Fibroblast of lung (primary cell): ENCODE data around the gene EFNA5. TPM values are rescaled to one million over a fixed set of nuclear protein-coding genes. Genes with fewer than 3 reads are reported as not detected.
A peak's percentile ranks its signal among the peaks of the same experiment; 100 is the strongest.

Experiments
- DNase-seq, 2 donors: peaks; one replicate each; pipeline versions ENCODE4 v3.0.0 to v3.0.0-alpha.2; 2010; ENCODE audit warnings: low read depth in 2 of 2
- H2AFZ ChIP-seq: 2 replicates; pipeline ENCODE4 v1.5.1; 2012; ENCODE audit warnings: low read length, control low read depth, inconsistent platforms
- H3K27ac ChIP-seq: 2 replicates; pipeline ENCODE4 v1.5.1; 2011; ENCODE audit warnings: low read length, control low read depth; ENCODE audit not compliant: insufficient read depth
- H3K27me3 ChIP-seq: 2 replicates; pipeline ENCODE4 v1.5.1; 2011; ENCODE audit warnings: mild to moderate bottlenecking, low read length; ENCODE audit not compliant: control insufficient read depth, insufficient read depth
- H3K36me3 ChIP-seq: 2 replicates; pipeline ENCODE4 v1.5.1; 2011; ENCODE audit warnings: low read length; ENCODE audit not compliant: control insufficient read depth, insufficient read depth
- H3K4me1 ChIP-seq: 2 replicates; pipeline ENCODE4 v1.5.1; 2011; ENCODE audit warnings: low read length; ENCODE audit not compliant: control insufficient read depth, insufficient read depth; ENCODE audit errors: extremely low read depth
- H3K4me2 ChIP-seq: 2 replicates; pipeline ENCODE4 v1.5.1; 2011; ENCODE audit warnings: low read length, control low read depth; ENCODE audit not compliant: insufficient read depth; ENCODE audit errors: extremely low read depth
- H3K4me3 ChIP-seq, 4 experiments: fragments of 200-600 bp in 1 of 4; sonication (generic) in 1 of 4; replicated peaks in 1 of 4; 2 replicates each; pipeline ENCODE4 v1.5.1; 2011 to 2016; ENCODE audit warnings: low read length in 4 of 4, low read depth in 3 of 4, mild to moderate bottlenecking in 3 of 4, control low read depth in 2 of 4, inconsistent platforms in 1 of 4, mixed read lengths in 1 of 4; ENCODE audit not compliant: insufficient read depth in 1 of 4; ENCODE audit errors: control extremely low read depth in 1 of 4
- H3K79me2 ChIP-seq: 2 replicates; pipeline ENCODE4 v1.5.1; 2012; ENCODE audit warnings: mild to moderate bottlenecking, low read length, inconsistent platforms; ENCODE audit not compliant: control insufficient read depth, insufficient read depth
- H3K9ac ChIP-seq: 2 replicates; pipeline ENCODE4 v1.5.1; 2011; ENCODE audit warnings: mild to moderate bottlenecking, low read length, control low read depth; ENCODE audit not compliant: insufficient read depth
- H3K9me3 ChIP-seq: 2 replicates; pipeline ENCODE4 v1.5.1; 2012; ENCODE audit warnings: low read depth, low read length; ENCODE audit not compliant: control insufficient read depth, insufficient read depth
- H4K20me1 ChIP-seq: 2 replicates; pipeline ENCODE4 v1.5.1; 2011; ENCODE audit warnings: low read length; ENCODE audit not compliant: control insufficient read depth, insufficient read depth; ENCODE audit errors: extremely low read depth
- EZH2 ChIP-seq: IDR thresholded peaks from 2 replicates; pipeline ENCODE4 v1.5.1; 2012; ENCODE audit warnings: low read length, control low read depth, mild to moderate bottlenecking; ENCODE audit errors: missing control alignments
- polyA plus RNA-seq, 2 donors: library from polyadenylated mRNA; depleted of rRNA in 1 of 2; stranded (reverse) in 1 of 2; unstranded in 1 of 2; fragments of >200 nt; gene quantifications; 2 replicates each; pipeline ENCODE4 v1.2.1, GENCODE V29; 2011 to 2012; ENCODE audit warnings: missing spikeins in 1 of 2
- total RNA-seq: library from RNA; depleted of rRNA; stranded (reverse); fragments of >200 nt; gene quantifications from 2 replicates; pipeline ENCODE4 v1.2.1, GENCODE V29; 2014
- TF ChIP-seq, protein P1 (sequence below), 2 donors: IDR thresholded peaks in 1 of 2; conservative IDR thresholded peaks in 1 of 2; 1 replicate in 1 of 2; 2 replicates in 1 of 2; pipeline ENCODE4 v1.5.1; 2011 to 2012; ENCODE audit warnings: low read length in 2 of 2, control low read depth in 1 of 2, inconsistent platforms in 1 of 2, low read depth in 1 of 2, mild to moderate bottlenecking in 1 of 2

EFNA5 gene
- total and polyA plus RNA-seq, 2 donors (not counting 1 experiment from before 2014, with no cell fraction given), result 3.5 to 3.7 TPM

- Histone ChIP-seq H3K36me3 (no peaks in the 10 kb centered on the region), H3K79me2 (no peaks in the 10 kb centered on the region), H3K27me3 (no peaks in the 10 kb centered on the region), H3K4me3 (no peak overlapping the region), H3K9me3 (no peaks in the 10 kb centered on the region), H4K20me1 (no peaks in the 10 kb centered on the region), H3K27ac (no peak overlapping the region), H3K9ac (no peak overlapping the region), H3K4me2 (no peak overlapping the region), H3K4me1 (peaks cover 5% of the 10 kb centered on the region), H2AFZ (no peak overlapping the region)
- TF ChIP-seq, protein P1, sequence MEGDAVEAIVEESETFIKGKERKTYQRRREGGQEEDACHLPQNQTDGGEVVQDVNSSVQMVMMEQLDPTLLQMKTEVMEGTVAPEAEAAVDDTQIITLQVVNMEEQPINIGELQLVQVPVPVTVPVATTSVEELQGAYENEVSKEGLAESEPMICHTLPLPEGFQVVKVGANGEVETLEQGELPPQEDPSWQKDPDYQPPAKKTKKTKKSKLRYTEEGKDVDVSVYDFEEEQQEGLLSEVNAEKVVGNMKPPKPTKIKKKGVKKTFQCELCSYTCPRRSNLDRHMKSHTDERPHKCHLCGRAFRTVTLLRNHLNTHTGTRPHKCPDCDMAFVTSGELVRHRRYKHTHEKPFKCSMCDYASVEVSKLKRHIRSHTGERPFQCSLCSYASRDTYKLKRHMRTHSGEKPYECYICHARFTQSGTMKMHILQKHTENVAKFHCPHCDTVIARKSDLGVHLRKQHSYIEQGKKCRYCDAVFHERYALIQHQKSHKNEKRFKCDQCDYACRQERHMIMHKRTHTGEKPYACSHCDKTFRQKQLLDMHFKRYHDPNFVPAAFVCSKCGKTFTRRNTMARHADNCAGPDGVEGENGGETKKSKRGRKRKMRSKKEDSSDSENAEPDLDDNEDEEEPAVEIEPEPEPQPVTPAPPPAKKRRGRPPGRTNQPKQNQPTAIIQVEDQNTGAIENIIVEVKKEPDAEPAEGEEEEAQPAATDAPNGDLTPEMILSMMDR (conservative IDR thresholded peaks at IDR 0.05 in 1 of 2, IDR thresholded peaks at IDR 0.05 in 1 of 2; ENCODE audit: low read depth in 1 of 2, low read length in 2 of 2), result no peak
- no peak for TF ChIP-seq EZH2
- no peak for DNase-seq
Observed at GRCh38 chr5:107538805-107539445, 131.8 kb downstream of the EFNA5 start.

DNA sequence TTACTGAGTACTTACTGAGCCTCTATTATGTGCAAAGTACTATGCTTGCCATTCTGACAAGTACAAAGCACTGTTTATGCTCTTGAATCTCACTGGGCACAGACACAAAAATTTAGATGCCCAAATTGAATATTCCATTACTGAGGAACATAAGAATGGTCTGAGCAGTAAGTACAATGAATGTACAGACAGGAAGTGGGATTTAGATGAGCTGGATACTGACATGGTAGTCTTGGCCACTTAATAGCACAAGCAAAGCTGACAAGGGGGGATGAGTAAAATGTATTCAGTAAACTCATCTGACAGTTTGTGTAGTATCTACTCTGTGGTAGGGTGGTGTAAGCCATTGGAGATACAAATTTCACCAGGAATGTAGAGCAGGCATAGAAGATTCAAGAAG, 132.4 kb downstream of the EFNA5 start:
- Histone ChIP-seq H3K4me3 (no peak overlapping the region), H4K20me1 (no peaks in the 10 kb centered on the region), H3K9me3 (no peaks in the 10 kb centered on the region), H3K36me3 (no peaks in the 10 kb centered on the region), H3K27ac (no peak overlapping the region), H2AFZ (no peak overlapping the region), H3K27me3 (no peaks in the 10 kb centered on the region), H3K9ac (no peak overlapping the region), H3K79me2 (no peaks in the 10 kb centered on the region), H3K4me2 (no peak overlapping the region), H3K4me1 (peaks cover 3% of the 10 kb centered on the region)
- TF ChIP-seq, protein P1 (conservative IDR thresholded peaks at IDR 0.05 in 1 of 2, IDR thresholded peaks at IDR 0.05 in 1 of 2; ENCODE audit: low read depth in 1 of 2, low read length in 2 of 2), result no peak
- no peak for TF ChIP-seq EZH2
- peak in 1 of 2 donors; percentile 77 for DNase-seq

- no peak overlapping the region for H3K4me3 ChIP-seq
- H3K4me1 ChIP-seq, result no peaks in the 10 kb centered on the region
- no peak for TF ChIP-seq EZH2
- TF ChIP-seq, protein P1 (conservative IDR thresholded peaks at IDR 0.05 in 1 of 2, IDR thresholded peaks at IDR 0.05 in 1 of 2; ENCODE audit: low read depth in 1 of 2, low read length in 2 of 2), result no peak
- H3K4me2 ChIP-seq, result no peak overlapping the region
- no peaks in the 10 kb centered on the region for H3K9me3 ChIP-seq
- no peaks in the 10 kb centered on the region for H4K20me1 ChIP-seq
- no peak for DNase-seq
- no peak overlapping the region for H3K27ac ChIP-seq
- no peak overlapping the region for H2AFZ ChIP-seq
- no peaks in the 10 kb centered on the region for H3K27me3 ChIP-seq
- H3K36me3 ChIP-seq, result no peaks in the 10 kb centered on the region
- no peaks in the 10 kb centered on the region for H3K79me2 ChIP-seq
- no peak overlapping the region for H3K9ac ChIP-seq
Observed at GRCh38 chr5:107535849-107536248, 134.9 kb downstream of the EFNA5 start.
